ENCODE measurements around the gene NANS.
"Not testable (repeated sequence)": the region's sequence is repeated elsewhere in the genome, so short reads cannot be mapped to it uniquely, and the experiment has no call there.

NANS gene, protein sequence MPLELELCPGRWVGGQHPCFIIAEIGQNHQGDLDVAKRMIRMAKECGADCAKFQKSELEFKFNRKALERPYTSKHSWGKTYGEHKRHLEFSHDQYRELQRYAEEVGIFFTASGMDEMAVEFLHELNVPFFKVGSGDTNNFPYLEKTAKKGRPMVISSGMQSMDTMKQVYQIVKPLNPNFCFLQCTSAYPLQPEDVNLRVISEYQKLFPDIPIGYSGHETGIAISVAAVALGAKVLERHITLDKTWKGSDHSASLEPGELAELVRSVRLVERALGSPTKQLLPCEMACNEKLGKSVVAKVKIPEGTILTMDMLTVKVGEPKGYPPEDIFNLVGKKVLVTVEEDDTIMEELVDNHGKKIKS

GRCh38 chr9:98056269-98057137 is at the start of gene NANS:
Gene NANS, plus strand, starts transcription at chr9:98056732. Its CDS starts 77 bp downstream, at chr9:98056809.
- peak; percentile 90 to 93 for DNase-seq (ENCODE audit: low read depth in 2 of 2)

DNA sequence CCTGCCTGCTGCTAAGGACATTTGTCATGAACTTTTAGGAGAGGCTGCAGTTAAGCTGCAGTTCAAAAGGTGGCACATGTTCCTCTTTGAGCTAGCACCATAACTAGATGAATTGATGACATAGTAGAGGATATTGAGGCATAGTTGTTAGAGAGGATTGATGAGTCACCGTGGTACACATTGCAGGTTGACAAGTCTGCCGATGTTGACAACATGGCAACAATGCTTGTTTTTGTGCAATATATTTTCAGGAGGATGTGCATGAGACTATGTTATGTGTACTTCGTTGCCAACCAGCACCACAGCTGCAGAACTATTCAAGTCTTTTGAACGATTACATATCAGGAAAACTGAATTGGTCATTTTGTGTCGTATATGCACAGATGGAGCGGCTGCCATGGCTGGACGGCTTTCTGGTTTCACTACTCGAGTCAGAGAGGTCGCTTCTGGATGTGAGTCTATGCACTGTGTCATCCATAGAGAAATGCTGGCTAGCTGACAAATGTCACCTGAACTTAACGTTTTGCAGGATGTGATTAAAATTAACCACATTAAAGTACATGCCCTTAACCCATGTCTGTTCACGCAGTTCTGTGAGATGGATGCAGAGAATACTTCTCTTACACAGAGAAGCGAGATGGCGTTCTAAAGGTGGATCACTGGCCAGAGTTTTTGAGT is 49.1 kb upstream of the NANS start:
- no peak for DNase-seq (ENCODE audit: low read depth in 2 of 2)

GRCh38 chr9:98008764-98009163 is 47.8 kb upstream of the NANS start:
- DNase-seq (ENCODE audit: low read depth in 2 of 2), result no peak

GRCh38 chr9:98009437-98009836 is 47.1 kb upstream of the NANS start:
- no peak for DNase-seq (ENCODE audit: low read depth in 2 of 2)

- DNase-seq (ENCODE audit: low read depth in 2 of 2), result no peak
Measured at GRCh38 chr9:98009936-98010335, 46.6 kb upstream of the NANS start.

DNA sequence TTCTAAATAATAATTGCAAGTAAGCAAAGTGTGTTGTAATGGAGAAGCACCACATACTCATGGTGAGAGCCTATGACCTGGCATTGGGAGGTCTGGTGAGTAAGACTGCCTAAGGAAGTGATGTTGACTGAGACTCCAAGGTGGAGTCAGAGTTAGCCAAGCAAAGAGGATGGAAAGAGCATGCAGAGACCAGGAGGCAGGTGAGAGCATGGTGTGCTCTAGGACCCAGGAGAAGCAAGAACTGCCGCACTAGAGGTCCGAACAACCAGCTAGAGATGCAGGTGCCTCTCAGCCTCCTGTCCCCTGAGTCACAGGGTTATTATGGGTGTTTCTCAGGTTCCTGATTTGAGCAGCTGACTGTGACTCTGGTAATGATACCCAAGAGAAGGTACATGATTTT is 46.1 kb upstream of the NANS start:
- no peak for DNase-seq (ENCODE audit: low read depth in 2 of 2)

- DNase-seq (ENCODE audit: low read depth in 2 of 2), result no peak
Measured at GRCh38 chr9:98011122-98011521, 45.4 kb upstream of the NANS start.

DNA sequence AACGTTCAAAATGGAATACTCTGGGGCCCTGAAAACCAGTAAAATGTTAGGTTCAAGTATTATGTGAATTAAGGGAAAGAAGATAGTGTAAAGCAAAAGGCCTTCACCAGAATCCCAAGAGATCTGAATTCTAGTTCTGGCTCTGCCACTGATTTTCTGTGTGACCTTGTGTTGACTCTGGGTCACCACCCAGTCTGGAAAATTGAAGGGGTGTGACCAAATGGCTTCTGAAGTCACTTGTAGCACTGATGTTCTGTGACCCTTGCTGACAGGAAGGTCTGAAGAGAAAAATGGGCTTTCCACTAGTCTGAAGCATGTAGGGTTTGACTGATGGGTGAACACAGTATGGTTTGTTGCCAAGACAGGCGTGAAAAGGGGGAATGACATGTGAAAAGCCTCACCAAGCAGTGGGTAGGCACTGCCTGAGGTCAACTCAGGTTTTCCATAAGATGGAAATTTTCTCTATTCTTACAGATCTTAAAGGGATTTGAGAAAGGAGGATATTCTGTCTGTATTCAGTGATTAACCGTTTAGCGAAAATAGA is 40.3 kb upstream of the NANS start:
- DNase-seq (ENCODE audit: low read depth in 2 of 2), result no peak

DNA sequence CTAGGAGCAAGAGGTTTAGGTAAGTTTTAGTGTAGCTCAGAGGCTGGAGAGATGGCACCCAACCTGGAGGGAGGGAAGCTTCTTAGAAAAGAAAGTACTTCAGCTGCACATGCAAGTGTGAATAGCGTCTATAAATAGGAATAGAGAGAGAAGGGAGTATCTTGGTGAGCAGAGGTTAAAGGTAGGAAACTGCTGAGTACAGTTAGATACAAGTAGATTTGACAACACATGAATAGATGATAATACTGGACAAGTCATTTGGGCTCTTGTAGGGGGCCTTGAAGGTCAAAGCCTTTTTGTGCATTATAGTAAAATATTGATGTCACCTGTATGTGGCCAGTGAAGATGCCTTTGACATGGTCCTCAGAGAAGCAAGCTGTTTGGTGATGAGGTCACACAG is 39.2 kb upstream of the NANS start:
- DNase-seq (ENCODE audit: low read depth in 2 of 2), result no peak

DNA sequence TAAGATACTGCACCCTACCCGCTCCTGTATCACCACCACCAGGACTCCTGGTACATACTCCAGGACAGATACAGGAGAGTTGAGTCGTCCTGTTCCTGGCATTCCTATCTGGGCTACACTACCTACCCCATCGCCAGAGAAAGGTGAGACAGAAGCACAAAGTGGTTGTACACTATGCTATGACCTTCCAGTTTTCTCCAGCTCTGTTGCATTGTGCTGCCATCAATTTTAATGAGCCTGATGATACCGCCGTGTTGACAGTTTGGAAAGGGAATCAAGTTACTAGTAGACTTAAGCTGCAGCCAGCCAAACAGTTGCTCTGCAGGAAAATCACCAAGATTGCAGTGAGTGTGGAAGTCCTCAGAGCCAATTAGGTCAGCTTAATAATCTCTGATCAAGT is 38.2 kb upstream of the NANS start:
- no peak for DNase-seq (ENCODE audit: low read depth in 2 of 2)

DNA sequence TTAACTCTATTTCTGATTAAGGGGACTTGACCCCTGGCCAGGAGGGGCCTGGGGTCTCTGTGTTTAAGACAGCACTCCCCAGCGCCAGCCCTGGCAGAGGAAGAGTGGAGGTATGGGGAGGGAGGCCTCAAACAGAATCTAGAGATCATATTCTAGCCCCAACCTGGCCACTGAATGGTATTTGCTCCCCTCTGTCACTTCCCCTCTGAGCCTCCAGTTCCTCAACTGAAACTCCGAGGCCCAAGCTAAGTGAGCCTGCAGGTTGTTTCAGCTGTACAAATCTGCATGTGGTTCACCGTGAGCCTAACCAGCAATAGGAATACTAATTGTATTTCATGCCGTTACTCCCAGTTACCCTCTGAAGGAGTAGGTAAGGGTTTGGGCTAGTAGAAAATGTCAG is 37.4 kb upstream of the NANS start:
- DNase-seq (ENCODE audit: low read depth in 2 of 2), result no peak

DNA sequence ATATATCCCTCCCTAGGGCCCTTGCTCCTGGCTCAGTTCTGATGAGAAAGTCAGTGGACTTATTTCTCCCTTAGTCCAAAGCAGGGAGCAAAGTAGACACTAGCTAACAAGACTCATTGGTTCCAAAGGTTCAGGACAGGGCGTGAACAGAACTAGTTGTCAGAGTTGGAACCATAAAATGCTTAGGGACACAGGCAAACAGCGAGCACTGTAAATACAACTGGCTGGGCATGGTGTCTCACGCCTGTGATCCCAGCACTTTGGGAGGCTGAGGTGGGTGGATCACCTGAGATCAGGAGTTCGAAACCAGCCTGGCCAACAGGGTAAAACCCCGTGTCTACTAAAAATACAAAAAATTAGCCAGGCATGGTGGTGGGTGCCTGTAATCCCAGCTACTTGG is 36.7 kb upstream of the NANS start:
- not testable (repeated sequence) for DNase-seq (ENCODE audit: low read depth in 2 of 2)

DNA sequence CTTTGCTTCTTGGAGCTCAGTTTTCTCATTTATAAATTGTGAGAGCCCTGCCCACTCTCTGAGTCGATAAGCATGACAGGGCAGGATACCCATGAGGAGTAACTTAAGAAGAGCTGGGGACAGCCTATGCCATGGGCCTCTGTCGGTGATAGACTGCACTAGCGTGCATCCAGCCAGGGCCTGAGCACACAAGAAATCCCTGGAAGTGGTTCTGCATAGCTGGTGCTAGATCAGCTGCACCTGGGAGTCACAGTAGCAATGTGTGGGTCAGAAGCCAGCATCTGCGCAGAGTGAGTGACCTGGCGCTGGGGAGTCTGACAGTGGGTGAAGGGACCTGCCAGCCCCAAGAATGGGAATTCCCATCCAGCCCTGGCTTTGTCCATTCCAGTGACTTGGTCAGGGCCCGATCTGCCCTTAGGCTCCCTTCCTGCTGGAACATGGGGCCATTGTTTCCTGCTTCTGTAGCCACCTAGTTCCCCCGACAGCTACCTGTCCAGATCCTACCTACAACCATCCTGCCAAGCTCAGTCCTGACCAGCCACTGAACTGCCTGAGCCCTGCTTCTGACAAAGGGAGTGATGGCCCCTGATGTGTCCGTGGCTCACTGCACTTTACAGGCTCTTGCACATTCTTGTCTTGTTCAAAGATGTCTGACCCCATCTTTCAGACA is 35.9 kb upstream of the NANS start:
- DNase-seq (ENCODE audit: low read depth in 2 of 2), result no peak

GRCh38 chr9:98021306-98022040 is 35.1 kb upstream of the NANS start:
- no peak for DNase-seq (ENCODE audit: low read depth in 2 of 2)

- DNase-seq (ENCODE audit: low read depth in 2 of 2), result no peak
Measured at GRCh38 chr9:98022447-98022846, 34.1 kb upstream of the NANS start.

DNA sequence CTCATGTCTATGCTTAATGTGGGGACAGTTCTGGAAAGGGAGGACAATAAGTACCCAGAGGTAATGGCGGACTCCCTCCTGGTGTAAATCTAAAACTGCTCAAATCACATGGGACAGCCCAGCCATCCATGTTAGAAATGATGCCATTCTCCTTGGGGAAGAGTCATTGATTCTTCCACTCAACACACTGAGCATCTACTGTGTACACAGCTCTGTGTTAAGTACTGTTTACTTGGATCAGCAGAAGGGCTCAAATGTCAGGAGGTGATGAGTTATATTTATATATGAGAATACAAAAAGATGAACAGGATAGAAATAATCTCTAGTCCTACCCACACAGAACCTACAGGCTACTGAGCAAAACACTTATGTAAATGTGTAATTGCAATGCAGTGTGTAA is 31.8 kb upstream of the NANS start:
- no peak for DNase-seq (ENCODE audit: low read depth in 2 of 2)

DNA sequence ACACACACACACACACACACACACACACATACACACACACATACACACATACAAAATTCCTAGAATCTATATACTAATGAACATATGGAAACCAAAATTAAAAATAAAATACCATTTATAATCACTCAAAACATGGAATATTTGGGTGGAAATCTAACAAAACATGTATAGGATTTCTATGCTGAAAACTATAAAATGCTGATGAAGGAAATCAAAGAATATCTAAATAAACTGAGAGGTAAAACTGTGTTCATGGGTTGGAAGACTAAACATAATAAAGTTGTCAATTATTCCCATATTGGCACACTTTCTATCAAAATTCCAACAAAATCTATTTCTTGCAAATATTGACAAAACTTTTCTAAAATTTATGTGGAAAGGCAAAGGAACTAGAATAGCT is 25.4 kb upstream of the NANS start:
- no peak for DNase-seq (ENCODE audit: low read depth in 2 of 2)

GRCh38 chr9:98031935-98032334 is 24.6 kb upstream of the NANS start:
- no peak for DNase-seq (ENCODE audit: low read depth in 2 of 2)

DNA sequence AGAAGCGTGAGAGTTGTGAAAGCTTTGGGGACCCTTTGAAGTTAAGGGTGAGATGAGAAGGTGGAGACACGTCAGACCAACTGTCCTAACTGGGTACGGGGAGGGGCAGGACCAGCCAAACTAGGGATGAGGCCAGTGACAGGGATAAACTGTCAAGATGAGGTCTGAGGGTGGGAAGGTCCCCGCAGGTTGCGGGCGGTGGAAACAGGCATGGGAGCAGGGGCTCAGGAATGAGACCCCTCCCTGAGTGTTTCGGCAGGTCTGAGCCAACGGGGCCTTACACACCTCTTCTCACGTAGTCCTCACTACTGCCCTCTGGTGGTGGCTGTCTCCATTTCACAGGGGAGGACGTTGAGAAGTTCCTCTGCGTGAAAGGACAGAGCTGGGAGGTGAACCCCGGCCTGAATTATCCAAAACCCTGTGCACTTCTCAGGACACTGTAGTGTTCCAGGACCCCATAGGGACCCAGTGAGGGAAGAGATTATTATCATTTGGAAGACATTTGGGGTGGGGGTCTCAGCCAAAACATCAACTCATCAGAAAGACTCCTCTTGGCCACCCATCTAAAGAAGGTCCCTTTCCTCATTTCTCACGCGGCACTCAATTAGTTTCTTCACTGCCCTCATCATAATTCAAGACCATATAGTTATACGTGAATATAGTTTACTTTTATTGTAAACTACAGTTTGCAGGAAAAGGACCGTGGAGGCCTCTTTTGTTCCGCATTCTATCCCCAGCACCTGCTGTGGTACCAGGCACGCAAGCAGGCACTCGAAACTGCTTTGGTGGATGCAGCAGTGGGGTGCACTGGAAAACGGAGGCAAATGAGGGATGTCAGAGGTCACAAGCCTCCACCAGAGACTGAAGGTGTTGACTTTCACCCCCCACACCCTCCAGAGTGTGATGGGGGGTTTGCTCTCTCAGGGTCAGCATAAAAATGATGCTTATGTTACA is 21.7 kb upstream of the NANS start:
- peak; percentile 88 to 96 for DNase-seq (ENCODE audit: low read depth in 2 of 2)

DNA sequence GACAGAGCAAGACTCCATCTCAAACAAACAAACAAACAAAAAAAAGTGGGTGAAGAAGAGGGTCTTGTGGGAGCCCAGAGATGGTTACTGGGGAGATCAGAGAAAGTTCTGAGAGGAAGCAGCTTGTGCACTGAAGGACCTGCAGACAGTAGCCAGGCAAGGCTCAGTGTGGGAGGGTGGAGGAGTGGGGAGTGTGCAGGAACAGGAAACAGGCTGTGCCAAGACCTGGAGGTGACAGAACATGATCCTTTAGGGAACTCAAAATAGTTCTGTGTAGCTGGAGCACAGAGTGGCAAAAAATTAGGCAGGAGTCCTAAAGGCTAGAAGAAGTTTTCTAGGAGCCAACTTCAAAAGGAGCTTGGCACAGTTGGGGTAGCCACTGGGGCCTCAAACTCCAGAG is 19.2 kb upstream of the NANS start:
- no peak for DNase-seq (ENCODE audit: low read depth in 2 of 2)

Measured in stimulated activated CD4-positive, alpha-beta T cell treated with anti-CD3 and anti-CD28 coated beads, Interleukin-4, amount 100 ng/mL, for 48 hours (primary cell).